Uterus (tissue), 4 donors: ENCODE data around the gene TCAF1. TPM values are rescaled to one million over a fixed set of nuclear protein-coding genes. Genes with fewer than 3 reads are reported as not detected.
A peak's percentile ranks its signal among the peaks of the same experiment; 100 is the strongest.

ENCODE experiments used
- DNase-seq, 2 donors: peaks; one replicate each; pipeline ENCODE4 v3.0.0-alpha.2; 2019 to 2020
- H3K27ac ChIP-seq, 2 donors: fragments of 200-600 bp; sonication (generic); 1 replicate in 1 of 2; 2 replicates in 1 of 2; pipeline ENCODE4 v1.5.1; 2016 to 2018
- H3K27me3 ChIP-seq, 2 donors: fragments of 200-600 bp; sonication (generic); one replicate each; pipeline ENCODE4 v1.5.1; 2018 to 2019; ENCODE audit warnings: control low read depth in 1 of 2
- H3K36me3 ChIP-seq, 2 donors: fragments of 200-600 bp; sonication (generic); one replicate each; pipeline ENCODE4 v1.5.1; 2019; ENCODE audit warnings: control low read depth in 1 of 2
- H3K4me1 ChIP-seq, 2 donors: fragments of 200-600 bp; sonication (generic); one replicate each; pipeline ENCODE4 v1.5.1; 2018 to 2019; ENCODE audit warnings: control low read depth in 1 of 2
- H3K4me3 ChIP-seq, 2 donors: fragments of 200-600 bp; sonication (generic); 1 replicate in 1 of 2; 2 replicates in 1 of 2; pipeline ENCODE4 v1.5.1; 2018 to 2019; ENCODE audit warnings: mild to moderate bottlenecking in 1 of 2
- H3K9me3 ChIP-seq, 2 donors: fragments of 200-600 bp; sonication (generic); one replicate each; pipeline ENCODE4 v1.5.1; 2019; ENCODE audit warnings: control low read depth in 1 of 2
- POLR2A ChIP-seq, 2 donors: fragments of 450-650 bp; IDR thresholded peaks; one replicate each; pipeline ENCODE4 v1.6.1; 2016; ENCODE audit warnings: antibody characterized with exemption in 2 of 2, mild to moderate bottlenecking in 1 of 2, moderate library complexity in 1 of 2
- intact Hi-C: fragments of 100-400 bp; cut with DNase I; formaldehyde crosslinking; loops from one replicate; pipeline ENCODE4 v1.15.1; 2023; ENCODE audit warnings: low total_unique reads
- total RNA-seq, 4 donors: library from RNA; depleted of rRNA in 3 of 4; stranded (reverse); fragments of >200 nt in 3 of 4; gene quantifications; one replicate each; pipeline versions ENCODE4 v1.1.0 to v1.2.4, GENCODE V29; 2014 to 2023
- TF ChIP-seq, protein P1 (sequence below), 4 experiments: fragments of 200-600 bp in 2 of 4; fragments of 450-650 bp in 2 of 4; sonication (generic) in 2 of 4; IDR thresholded peaks; one replicate each; pipeline ENCODE4 v1.5.1; 2016 to 2019; ENCODE audit warnings: antibody characterized with exemption in 4 of 4, mild to moderate bottlenecking in 2 of 4, moderate library complexity in 1 of 4
- donor health status: DM: yes; HTN: yes; CAD: no.

TCAF1 gene
- total RNA-seq, 4 donors from 2014 or later = 12.3 to 137 (median 46.6) TPM

DNA sequence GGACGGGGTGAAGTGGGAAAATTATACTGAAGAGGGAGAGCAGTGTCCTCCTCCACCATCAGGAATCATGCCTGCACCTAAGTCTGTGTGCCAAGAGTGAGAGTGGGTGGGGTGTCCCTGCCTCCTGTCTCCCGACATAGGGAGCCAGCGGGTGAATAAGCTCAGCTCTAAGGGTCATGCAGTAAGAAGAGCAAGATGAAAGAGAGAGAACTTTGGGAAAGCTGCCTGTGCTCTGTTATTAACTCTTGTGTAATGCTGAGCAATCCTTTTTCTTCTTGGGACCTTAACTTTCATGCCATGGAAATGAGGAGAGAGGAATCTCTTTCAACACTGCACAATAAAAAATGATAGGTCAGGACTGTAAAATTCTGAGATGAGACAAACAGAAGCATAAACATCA lies 7.9 kb upstream of the TCAF1 start:
- intact Hi-C loops = no loop called here
- no peaks in the 10 kb centered on the region for H3K27me3 ChIP-seq
- H3K9me3 ChIP-seq = no peaks in the 10 kb centered on the region
- H3K4me3 ChIP-seq = no peak overlapping the region
- DNase-seq = peak in 1 of 2 donors; percentile 60
- H3K27ac ChIP-seq = peak overlapping the region; percentile 27 to 48
- H3K4me1 ChIP-seq = peaks cover 0 to 14% of the 10 kb centered on the region in 2 donors
- TF ChIP-seq, protein P1, sequence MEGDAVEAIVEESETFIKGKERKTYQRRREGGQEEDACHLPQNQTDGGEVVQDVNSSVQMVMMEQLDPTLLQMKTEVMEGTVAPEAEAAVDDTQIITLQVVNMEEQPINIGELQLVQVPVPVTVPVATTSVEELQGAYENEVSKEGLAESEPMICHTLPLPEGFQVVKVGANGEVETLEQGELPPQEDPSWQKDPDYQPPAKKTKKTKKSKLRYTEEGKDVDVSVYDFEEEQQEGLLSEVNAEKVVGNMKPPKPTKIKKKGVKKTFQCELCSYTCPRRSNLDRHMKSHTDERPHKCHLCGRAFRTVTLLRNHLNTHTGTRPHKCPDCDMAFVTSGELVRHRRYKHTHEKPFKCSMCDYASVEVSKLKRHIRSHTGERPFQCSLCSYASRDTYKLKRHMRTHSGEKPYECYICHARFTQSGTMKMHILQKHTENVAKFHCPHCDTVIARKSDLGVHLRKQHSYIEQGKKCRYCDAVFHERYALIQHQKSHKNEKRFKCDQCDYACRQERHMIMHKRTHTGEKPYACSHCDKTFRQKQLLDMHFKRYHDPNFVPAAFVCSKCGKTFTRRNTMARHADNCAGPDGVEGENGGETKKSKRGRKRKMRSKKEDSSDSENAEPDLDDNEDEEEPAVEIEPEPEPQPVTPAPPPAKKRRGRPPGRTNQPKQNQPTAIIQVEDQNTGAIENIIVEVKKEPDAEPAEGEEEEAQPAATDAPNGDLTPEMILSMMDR (IDR thresholded peaks at IDR 0.05) = no peak
- TF ChIP-seq POLR2A (IDR thresholded peaks at IDR 0.05) = no peak
- H3K36me3 ChIP-seq = no peaks in the 10 kb centered on the region

DNA sequence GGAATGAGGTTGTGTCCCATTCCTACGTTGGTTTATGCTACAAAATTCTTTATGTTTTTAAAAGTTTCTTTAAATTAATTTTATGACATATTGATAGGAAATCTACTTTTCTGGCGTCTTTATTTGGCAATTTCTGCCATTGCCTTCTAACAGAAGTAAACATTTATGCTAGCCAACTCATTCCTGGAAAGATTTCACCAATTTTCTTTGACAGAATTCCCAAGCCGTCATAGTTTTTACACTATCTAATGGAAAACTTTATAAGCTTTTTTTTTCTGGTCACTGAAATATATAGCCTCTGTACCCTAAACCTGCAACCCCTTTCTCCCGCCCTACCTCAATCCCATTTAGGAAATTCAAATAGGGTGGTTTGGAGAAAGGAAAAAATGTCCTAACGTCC lies 6.1 kb upstream of the TCAF1 start:
- Histone ChIP-seq H3K36me3 (no peaks in the 10 kb centered on the region), H3K4me3 (no peak overlapping the region), H3K27ac (peak overlapping the region; percentile 42 to 46), H3K9me3 (no peaks in the 10 kb centered on the region), H3K4me1 (peaks cover 0 to 14% of the 10 kb centered on the region in 2 donors), H3K27me3 (no peaks in the 10 kb centered on the region)
- intact Hi-C loops = no loop called here
- no peak for DNase-seq
- TF ChIP-seq, protein P1 (IDR thresholded peaks at IDR 0.05) = no peak
- TF ChIP-seq POLR2A (IDR thresholded peaks at IDR 0.05) = no peak

DNA sequence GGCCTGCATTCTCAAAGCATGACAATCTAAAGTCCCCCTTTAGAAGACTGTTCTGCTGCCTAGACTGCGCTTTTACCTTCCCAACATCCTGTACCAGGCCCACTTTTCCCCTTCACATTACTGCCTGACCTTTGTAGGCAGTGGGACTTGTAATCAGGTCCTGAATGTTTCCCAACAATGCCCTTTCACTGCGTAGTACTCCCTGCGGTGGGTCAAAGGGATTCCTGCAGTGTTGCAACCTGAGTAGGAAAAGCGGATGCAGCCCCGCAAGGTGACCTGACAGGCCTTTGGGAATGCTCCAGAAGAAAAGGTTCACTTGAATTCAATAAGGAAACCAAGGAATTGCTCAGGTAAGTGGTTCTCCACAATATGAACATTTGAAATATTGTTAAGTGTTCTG lies 4.9 kb upstream of the TCAF1 start:
- H3K4me3 ChIP-seq = no peak overlapping the region
- no peaks in the 10 kb centered on the region for H3K9me3 ChIP-seq
- peaks cover 0 to 14% of the 10 kb centered on the region in 2 donors for H3K4me1 ChIP-seq
- TF ChIP-seq, protein P1 (IDR thresholded peaks at IDR 0.05) = no peak
- no peak for TF ChIP-seq POLR2A (IDR thresholded peaks at IDR 0.05)
- DNase-seq = no peak
- H3K27me3 ChIP-seq = no peaks in the 10 kb centered on the region
- H3K36me3 ChIP-seq = no peaks in the 10 kb centered on the region
- peak overlapping the region in 1 of 2 donors; percentile 83 for H3K27ac ChIP-seq
- intact Hi-C loops = no loop called here

DNA sequence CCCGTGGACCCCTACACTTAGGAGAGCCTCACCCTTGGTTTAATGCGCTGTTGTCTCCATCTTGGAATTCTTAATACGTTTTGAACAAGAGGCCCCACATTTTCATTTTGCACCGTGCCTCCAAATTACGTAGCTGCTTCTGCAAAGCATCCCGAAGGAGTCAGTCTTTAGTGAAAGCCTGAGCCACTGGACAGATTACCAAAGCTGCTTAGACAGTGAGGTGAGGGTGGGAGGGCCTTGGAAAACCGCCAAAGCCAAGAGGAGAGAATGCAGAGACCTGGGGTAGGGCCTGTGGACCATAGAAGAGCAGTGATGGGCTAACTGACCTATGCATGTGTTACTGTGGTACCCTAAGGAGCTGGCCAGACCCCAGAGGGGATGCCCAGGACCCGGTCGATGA lies 4.2 kb upstream of the TCAF1 start:
- intact Hi-C loops = no loop called here
- Histone ChIP-seq H3K4me3 (no peak overlapping the region), H3K4me1 (peaks cover 0 to 14% of the 10 kb centered on the region in 2 donors), H3K36me3 (no peaks in the 10 kb centered on the region), H3K27me3 (no peaks in the 10 kb centered on the region), H3K9me3 (no peaks in the 10 kb centered on the region), H3K27ac (peak overlapping the region; percentile 79 to 83)
- peak; percentile 47 to 49 for DNase-seq
- no peak for TF ChIP-seq POLR2A (IDR thresholded peaks at IDR 0.05)
- TF ChIP-seq, protein P1 (IDR thresholded peaks at IDR 0.05) = no peak

DNA sequence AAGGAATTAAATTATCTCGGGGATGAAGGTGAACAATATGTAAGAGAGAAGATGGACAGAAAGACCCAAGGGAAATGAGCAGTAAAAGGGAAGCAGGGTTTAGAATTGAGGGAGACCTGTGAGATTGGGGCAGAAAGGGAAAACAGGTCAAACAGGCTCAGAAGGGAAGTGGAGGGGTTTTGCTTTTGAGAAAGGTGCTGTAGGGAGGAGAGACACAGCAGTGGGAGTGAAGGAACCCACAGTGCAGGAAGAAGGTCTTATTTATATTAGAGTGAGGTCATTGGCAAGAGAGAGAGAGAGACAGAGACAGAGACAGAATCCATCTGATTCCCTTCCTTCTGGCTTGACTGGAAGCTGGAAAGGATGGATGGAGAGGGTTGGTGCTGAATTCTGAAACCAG lies 3.5 kb upstream of the TCAF1 start:
- no peak for DNase-seq
- Histone ChIP-seq H3K27me3 (no peaks in the 10 kb centered on the region), H3K36me3 (no peaks in the 10 kb centered on the region), H3K9me3 (no peaks in the 10 kb centered on the region), H3K4me3 (no peak overlapping the region), H3K27ac (peak overlapping the region; percentile 79 to 83), H3K4me1 (peaks cover 0 to 14% of the 10 kb centered on the region in 2 donors)
- TF ChIP-seq, protein P1 (IDR thresholded peaks at IDR 0.05) = no peak
- no peak for TF ChIP-seq POLR2A (IDR thresholded peaks at IDR 0.05)
- intact Hi-C loops = no loop called here
